SK-N-SH treated with all-trans-retinoic acid at 6 μM for 48 hours (cell line): ENCODE results near the gene RAB11FIP4.

Source experiments
- ATAC-seq: fragments of 200-7000 bp; cut with Tn5 transposase; 3 replicates; pipeline ENCODE4 v1.9.1; 2020; ENCODE audit warnings: mild to moderate bottlenecking, moderate library complexity
- BACH2 ChIP-seq: fragments of 250-450 bp; sonication (Bioruptor Pico); IDR thresholded peaks from 2 replicates; pipeline ENCODE4 v1.9.0; 2021; ENCODE audit warnings: mild to moderate bottlenecking, borderline replicate concordance
- CREB5 ChIP-seq: fragments of 250-450 bp; sonication (Bioruptor Pico); IDR thresholded peaks from 2 replicates; pipeline ENCODE4 v1.5.1; 2020; ENCODE audit warnings: low read depth, mild to moderate bottlenecking, moderate library complexity
- CSDC2 ChIP-seq: fragments of 250-450 bp; sonication (Bioruptor Pico); IDR thresholded peaks from 2 replicates; pipeline ENCODE4 v1.5.0; 2020; ENCODE audit warnings: mild to moderate bottlenecking, moderate library complexity
- ESRRG ChIP-seq: fragments of 250-450 bp; sonication (Bioruptor Pico); IDR thresholded peaks from 2 replicates; pipeline ENCODE4 v1.6.1; 2021; ENCODE audit warnings: mild to moderate bottlenecking
- ISL1 ChIP-seq: fragments of 250-450 bp; sonication (Bioruptor Pico); IDR thresholded peaks from 2 replicates; pipeline ENCODE4 v2.1.2; 2022; ENCODE audit warnings: mild to moderate bottlenecking, moderate library complexity
- OSR1 ChIP-seq: fragments of 250-450 bp; sonication (Bioruptor Pico); IDR thresholded peaks from 2 replicates; pipeline ENCODE4 v1.8.0; 2022; ENCODE audit warnings: moderate library complexity, mild to moderate bottlenecking, inconsistent platforms
- PATZ1 ChIP-seq: fragments of 250-450 bp; sonication (Bioruptor Pico); IDR thresholded peaks from 2 replicates; pipeline ENCODE4 v1.8.0; 2020; ENCODE audit warnings: mild to moderate bottlenecking, moderate library complexity, borderline replicate concordance
- POU6F1 ChIP-seq: fragments of 250-450 bp; sonication (Bioruptor Pico); IDR thresholded peaks from 2 replicates; pipeline ENCODE4 v1.8.0; 2021; ENCODE audit warnings: low read depth, mild to moderate bottlenecking, moderate library complexity, borderline replicate concordance
- RARB ChIP-seq: fragments of 250-450 bp; sonication (Bioruptor Pico); IDR thresholded peaks from 2 replicates; pipeline ENCODE4 v1.8.0; 2021; ENCODE audit warnings: mild to moderate bottlenecking, moderate library complexity
- TOX ChIP-seq: fragments of 250-450 bp; sonication (Bioruptor Pico); IDR thresholded peaks from 2 replicates; pipeline ENCODE4 v1.8.0; 2021; ENCODE audit warnings: mild to moderate bottlenecking, moderate library complexity, borderline replicate concordance
- TSHZ2 ChIP-seq: fragments of 250-450 bp; sonication (Bioruptor Pico); IDR thresholded peaks from 2 replicates; pipeline ENCODE4 v1.5.0; 2020; ENCODE audit warnings: mild to moderate bottlenecking, moderate library complexity
- ZFP3 ChIP-seq: fragments of 250-450 bp; sonication (Bioruptor Pico); IDR thresholded peaks from 2 replicates; pipeline ENCODE4 v1.5.0; 2020; ENCODE audit warnings: mild to moderate bottlenecking, moderate library complexity
- ZFP30 ChIP-seq: fragments of 450-650 bp; formaldehyde crosslinking; IDR thresholded peaks from 2 replicates; pipeline ENCODE4 v1.5.0; 2022; ENCODE audit warnings: mild to moderate bottlenecking, moderate library complexity
- ZNF8 ChIP-seq: fragments of 450-650 bp; formaldehyde crosslinking; IDR thresholded peaks from 2 replicates; pipeline ENCODE4 v1.5.0; 2020; ENCODE audit warnings: mild to moderate bottlenecking, moderate library complexity
- TF ChIP-seq, protein P1 (sequence below): fragments of 250-450 bp; sonication (Bioruptor Pico); IDR thresholded peaks from 2 replicates; pipeline ENCODE4 v1.5.1; 2021; ENCODE audit warnings: mild to moderate bottlenecking, moderate library complexity

The RAB11FIP4 gene

DNA sequence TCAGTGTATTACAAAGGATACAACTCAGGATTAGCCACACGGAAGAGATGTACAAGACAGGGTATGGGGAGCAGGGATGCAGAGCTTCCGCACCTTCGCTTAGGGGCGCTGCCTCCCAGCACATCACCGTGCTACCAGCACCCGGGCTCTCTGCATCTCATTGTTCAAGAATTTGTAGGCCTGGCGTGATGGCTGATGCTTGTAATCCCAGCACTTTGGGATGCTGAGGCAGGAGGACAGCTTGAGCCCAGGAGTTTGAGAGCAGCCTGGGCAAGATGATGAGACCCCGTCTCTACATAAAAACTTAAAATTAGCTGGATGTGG is 43.2 kb downstream of the RAB11FIP4 start:
- no peak for ATAC-seq
- TF ChIP-seq TSHZ2 (CRISPR knock-in tag) (no peak), POU6F1 (no peak), TOX (CRISPR knock-in tag) (no peak)

GRCh38 chr17:31435581-31435980 is 44.1 kb downstream of the RAB11FIP4 start:
- no peak for TF ChIP-seq ZFP30 (CRISPR knock-in tag)
- TF ChIP-seq CSDC2 (CRISPR knock-in tag): no peak
- TF ChIP-seq ESRRG (CRISPR knock-in tag): no peak
- no peak for TF ChIP-seq TOX (CRISPR knock-in tag)
- TF ChIP-seq ZNF8: no peak
- TF ChIP-seq ISL1: no peak
- no peak for TF ChIP-seq OSR1 (CRISPR knock-in tag)
- TF ChIP-seq TSHZ2 (CRISPR knock-in tag): no peak
- TF ChIP-seq CREB5 (CRISPR knock-in tag): no peak
- TF ChIP-seq BACH2 (CRISPR knock-in tag): no peak
- TF ChIP-seq ZFP3 (CRISPR knock-in tag): no peak
- TF ChIP-seq PATZ1 (CRISPR knock-in tag): no peak
- no peak for ATAC-seq

DNA sequence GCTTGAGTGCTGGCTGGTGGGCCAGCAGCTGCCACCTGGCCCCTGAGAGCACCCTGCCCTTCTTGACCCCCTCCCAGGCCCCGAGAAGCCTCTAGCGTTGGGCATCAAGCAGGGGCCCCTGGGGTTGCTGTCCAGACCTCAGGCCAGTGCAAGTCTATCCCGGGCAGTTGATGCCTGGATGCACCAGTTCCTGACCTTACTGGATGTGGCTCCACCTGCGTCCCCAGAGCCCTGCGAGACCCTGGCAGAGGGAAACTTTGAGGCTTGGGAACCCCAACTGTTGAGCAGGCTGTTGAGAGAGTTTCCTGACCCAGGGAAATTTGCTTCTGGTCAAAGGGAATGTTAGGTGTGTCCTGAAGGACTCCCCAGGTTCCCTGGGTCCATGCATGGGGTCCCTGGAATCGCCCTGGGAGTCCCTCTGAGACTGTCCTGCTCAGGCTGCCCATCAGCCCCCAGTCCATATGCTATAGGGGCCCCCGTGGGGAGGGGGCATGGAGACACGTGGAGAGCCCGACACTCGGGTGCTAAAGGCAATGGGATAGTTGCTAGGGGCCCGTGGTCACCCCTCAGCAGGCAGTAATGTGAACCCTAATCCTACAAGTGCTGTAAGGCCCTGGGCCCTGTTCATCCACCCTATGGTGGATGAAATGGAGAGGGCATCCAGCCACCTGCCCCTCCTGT is 46.4 kb downstream of the RAB11FIP4 start:
- ATAC-seq: peak; percentile 37
- TF ChIP-seq ZFP30 (CRISPR knock-in tag) (no peak), RARB (CRISPR knock-in tag) (no peak), PATZ1 (CRISPR knock-in tag) (no peak)
- TF ChIP-seq, all 23 proteins: peak for 0

GRCh38 chr17:31439716-31440115 is 48.2 kb downstream of the RAB11FIP4 start:
- no peak for ATAC-seq
- TF ChIP-seq TOX (CRISPR knock-in tag) (no peak), CREB5 (CRISPR knock-in tag) (no peak), CSDC2 (CRISPR knock-in tag) (no peak)
- TF ChIP-seq, protein P1, sequence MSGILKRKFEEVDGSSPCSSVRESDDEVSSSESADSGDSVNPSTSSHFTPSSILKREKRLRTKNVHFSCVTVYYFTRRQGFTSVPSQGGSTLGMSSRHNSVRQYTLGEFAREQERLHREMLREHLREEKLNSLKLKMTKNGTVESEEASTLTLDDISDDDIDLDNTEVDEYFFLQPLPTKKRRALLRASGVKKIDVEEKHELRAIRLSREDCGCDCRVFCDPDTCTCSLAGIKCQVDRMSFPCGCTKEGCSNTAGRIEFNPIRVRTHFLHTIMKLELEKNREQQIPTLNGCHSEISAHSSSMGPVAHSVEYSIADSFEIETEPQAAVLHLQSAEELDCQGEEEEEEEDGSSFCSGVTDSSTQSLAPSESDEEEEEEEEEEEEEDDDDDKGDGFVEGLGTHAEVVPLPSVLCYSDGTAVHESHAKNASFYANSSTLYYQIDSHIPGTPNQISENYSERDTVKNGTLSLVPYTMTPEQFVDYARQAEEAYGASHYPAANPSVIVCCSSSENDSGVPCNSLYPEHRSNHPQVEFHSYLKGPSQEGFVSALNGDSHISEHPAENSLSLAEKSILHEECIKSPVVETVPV (CRISPR knock-in tag): no peak
